ENCODE results near the gene NEMP2. TPM values are rescaled to one million over a fixed set of nuclear protein-coding genes. Genes with fewer than 3 reads are reported as not detected.

The NEMP2 gene
- total and polyA plus RNA-seq, 2 of the 8 experiments (the other 6 are each of a cell fraction or from before 2014, with no cell fraction given), result 3.1 to 5.3 TPM

GRCh38 chr2:190547886-190548285 lies 13.4 kb upstream of the NEMP2 start (continued):
- TF ChIP-seq SUZ12 (IDR thresholded peaks at IDR 0.05; ENCODE audit: low read length), result no peak
- TF ChIP-seq BCL11A (IDR thresholded peaks at IDR 0.05; ENCODE audit: low read depth in 2 of 2, low read length in 2 of 2), result no peak

All from H1 (cell line).